GM18520 (cell line): ENCODE measurements around the gene SYNM.

Source experiments
- ATAC-seq: cut with Tn5 transposase; IDR thresholded peaks from one replicate; pipeline ENCODE4 v1.9.1; 2021; ENCODE audit not compliant: unreplicated experiment

Gene SYNM

GRCh38 chr15:99163271-99164062, 58.6 kb downstream of the SYNM start:
- no peak for ATAC-seq

DNA sequence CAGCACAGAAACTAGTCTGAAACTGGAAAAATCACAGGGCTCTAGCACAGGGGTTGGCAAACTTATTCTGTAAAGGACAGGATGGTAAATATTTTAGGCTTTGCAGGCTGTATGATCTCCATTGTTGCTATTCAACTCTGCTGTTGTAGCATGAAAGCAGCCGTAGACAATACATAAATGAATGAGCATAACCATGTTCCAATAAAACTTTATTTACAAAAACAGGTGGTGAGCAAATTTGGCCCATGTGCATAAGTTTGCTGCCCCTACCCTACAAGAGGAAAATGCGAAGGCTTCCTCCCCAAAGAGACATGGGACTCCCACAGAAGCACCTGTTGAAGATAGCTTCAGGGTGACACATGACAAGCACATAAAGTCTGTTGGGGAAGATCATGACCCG, 59.2 kb downstream of the SYNM start:
- ATAC-seq: no peak

- no peak for ATAC-seq
Observed at GRCh38 chr15:99165020-99165790, 60.3 kb downstream of the SYNM start.

DNA sequence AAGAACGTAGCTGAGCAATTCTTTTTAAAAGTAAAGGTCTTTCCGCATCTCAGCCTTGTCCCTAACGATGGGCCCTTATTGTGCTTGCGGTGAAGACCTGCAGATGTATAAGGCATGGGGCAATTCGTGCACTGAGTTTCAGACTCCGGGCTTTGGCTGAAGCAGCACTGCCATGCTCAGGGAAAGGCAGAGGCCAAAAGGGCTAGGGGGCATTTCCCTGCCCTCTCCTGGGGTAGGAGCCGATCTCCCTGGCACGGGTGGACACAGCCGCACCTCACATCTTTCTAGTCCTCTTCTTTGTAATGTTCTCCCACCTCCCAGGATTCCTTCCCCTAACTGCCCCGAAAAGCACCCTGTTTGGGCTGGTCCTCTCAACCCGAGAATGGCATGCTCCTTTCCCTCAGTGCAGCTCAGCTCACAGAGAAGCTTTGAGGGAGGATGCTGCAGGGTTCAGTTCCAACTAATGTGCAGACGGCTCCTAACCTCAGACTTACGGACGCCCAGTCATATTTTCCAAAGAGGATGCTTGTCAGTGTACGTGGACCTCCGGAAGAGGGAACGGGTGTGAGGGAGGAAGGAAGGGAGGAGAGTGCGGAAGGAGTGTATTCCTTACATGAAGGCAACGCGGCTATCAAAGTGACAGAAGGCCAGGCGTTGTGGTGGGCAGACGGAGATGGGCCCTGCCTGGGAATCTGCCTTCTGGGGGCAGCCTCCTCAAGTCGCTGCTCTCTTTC, 61.2 kb downstream of the SYNM start:
- no peak for ATAC-seq

- no peak for ATAC-seq
Observed at GRCh38 chr15:99167201-99167600, 62.3 kb downstream of the SYNM start.

DNA sequence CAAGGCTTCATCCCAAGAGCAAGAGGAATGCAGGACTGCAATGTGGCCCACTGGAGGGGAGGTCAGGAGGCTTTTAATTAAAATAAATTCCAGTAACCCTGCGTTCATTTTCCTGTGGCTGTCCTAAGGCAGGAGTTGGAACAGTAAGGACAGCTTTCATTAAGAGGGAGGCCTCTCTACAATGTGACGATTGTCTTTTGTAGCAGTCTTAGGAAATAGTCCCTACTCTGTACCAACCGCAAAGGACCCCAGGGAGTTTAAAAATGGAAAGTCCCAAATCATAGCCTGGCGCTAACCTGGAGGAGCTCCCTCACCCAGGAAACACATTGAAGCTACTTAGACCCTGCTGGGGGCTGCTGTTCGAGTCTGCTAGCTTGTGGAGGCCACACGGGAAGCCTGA, 62.8 kb downstream of the SYNM start:
- ATAC-seq: no peak

DNA sequence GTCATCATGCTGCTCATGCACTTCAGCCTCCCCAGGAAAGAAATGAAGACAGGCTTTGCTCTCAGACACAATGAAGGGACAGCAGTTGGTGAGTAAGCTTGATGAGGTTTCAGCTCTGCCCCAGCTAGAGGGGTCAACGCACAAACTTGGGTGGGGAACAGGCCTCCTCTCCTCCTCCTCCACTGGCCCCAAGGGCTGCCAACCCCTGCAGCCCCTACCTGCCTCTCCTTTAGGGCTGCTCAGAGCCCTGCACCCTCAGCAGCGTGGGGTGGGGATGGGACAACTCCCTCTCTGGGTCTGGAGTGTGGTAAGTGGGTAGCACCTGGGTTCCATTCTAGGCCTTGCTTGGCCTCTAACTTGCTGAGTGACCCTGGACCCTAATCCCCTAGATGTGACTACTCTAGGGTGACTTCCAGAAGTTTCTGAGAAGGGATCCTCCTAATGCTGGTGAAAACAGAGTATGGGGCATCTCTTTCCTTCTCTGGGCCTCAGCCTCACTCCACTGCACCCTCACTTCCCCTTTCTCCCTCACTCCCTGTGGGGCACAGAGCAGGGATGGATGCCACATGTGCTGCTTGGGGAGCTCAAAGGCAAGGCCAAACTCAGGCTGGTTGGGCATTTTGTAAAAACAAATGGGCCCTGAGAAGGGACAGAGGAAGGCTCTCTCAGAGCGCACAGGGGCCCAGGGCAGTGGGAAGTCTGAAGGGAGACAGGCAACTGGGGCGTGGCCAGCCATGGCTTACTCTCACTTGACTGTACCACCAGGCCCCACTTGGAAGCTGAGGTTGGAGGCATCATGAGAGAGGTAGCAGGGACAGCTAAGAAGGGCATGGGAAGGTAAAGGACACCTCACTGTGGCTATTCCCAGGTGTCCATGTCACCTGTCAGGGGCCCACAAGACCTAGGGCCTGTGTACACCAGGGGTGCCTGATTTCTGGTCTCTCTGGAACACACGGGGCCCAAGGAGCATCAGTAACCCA, 64.0 kb downstream of the SYNM start:
- ATAC-seq: no peak

DNA sequence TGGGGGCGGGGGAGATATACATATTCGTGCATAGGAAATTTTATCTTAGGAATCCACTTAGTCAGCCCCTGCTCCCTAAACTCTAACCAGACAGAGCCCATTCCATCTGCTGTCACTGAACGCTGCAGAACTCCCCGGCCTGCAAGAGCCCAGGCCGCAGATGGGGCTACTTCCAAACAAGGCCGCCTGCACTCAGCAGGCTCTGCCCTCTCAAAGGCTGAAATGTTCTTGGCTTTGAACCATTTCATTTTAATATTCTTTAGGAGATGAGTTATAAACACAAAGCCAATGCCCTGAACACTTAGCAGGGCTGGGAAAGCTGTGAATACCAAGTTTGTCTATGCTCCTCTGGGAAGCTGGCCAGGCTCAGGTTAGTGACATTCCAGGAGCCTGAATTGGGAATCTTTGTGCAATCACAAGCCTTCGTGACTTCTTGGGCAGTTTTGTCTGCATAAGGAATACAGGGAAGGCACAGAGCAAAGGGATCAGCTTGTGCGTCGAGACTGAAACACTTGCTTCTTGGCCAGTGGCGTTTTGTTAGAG, 65.0 kb downstream of the SYNM start:
- no peak for ATAC-seq

- no peak for ATAC-seq
Observed at GRCh38 chr15:99170476-99171065, 65.7 kb downstream of the SYNM start.

DNA sequence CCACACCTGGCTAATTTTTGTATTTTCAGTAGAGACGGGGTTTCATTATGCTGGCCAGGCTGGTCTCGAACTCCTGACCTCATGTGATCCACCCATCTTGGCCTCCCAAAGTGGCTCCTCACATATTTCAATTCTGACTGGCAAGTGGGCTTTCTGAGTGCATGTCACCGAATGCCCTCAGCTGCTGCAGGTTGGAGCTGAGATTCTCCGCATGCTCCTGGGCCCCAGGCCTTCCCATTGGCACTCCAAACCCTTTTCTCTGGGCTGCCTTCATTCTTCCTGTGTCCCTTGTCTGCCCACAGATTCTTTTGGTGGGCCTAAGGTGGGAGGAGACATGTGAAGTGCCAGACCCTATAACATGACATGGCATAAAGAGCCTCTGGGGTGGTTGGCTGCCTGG, 67.3 kb downstream of the SYNM start:
- no peak for ATAC-seq

DNA sequence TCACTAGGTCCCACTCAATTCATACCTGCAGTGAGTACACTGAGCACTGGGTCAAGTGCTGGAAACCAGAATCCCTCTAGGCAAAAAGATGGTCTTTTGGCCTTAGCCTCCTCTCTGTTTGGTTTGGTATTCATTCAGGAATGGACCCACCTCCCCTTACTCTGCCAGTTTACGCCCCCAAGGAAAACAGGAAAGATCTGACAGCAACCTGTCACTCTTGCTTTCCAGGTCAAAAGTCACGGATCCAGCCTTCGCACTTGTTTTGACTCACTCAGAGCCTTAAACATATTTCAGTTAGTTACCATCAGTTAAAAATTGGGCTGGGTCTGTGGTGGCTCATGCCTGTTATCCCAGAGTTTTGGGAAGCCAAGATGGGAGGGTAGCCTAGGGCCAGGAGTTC, 68.1 kb downstream of the SYNM start:
- ATAC-seq: no peak

DNA sequence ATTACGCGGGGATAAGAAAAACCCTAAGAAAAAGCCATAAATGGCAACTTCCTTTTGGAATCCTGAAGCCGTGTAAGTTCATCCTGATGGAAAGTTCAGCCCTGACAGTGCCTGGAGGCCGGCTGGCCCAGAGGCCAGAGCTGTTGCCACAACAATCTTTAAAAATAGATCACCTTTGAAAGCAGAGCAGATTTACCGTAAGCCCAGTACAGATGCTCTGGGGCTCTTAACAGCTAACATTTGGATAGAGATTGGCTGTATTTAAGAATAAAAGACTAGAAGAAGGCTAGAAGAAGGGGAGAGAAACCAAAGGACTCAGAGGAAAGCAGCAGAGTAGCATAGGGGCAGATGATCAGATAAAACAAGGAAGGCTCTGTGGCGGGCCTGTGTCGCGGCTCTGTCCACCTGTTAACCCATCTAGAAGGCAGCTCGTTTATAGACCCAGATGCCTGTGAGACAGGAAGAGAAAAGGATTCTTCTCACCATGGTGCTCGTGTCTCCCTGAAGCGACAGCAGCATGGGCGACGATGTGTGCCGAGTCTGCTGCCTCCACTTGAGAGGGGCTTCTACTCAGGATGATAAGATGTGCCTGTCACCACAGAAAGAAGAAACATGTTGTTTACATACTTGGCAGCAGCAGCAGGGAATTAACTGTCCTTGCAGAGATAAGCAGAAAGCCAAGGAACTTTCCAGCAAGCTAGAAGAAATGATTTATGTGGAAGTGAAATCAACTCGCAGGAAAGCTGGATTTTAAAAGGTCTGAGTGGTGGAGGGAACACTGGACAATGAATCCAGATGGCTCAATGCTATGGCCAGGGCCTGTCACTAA, 69.9 kb downstream of the SYNM start:
- no peak for ATAC-seq

DNA sequence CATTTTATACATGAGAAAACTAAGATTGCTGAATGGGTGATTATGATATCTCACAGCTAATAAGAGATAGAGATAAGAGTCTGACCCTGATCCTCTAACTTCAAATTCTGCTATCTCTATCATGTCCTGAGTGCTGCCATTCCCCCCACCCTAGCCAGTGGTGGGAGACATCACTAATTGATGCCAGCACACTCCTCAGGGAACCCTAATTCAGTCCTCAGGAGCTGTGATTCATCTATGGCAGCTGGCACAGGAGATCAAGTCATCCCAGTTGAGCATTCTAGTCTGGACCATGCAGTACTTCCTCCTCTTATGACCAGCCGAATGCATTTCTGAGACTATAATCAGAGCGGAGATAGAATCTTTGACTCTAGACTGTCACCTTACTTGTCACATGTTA, 71.9 kb downstream of the SYNM start:
- no peak for ATAC-seq

GRCh38 chr15:99177679-99178078, 72.8 kb downstream of the SYNM start:
- ATAC-seq: no peak

GRCh38 chr15:99180086-99180963, 75.4 kb downstream of the SYNM start:
- ATAC-seq: no peak

- no peak for ATAC-seq
Observed at GRCh38 chr15:99180964-99181306, 76.1 kb downstream of the SYNM start.

GRCh38 chr15:99181545-99181971, 76.7 kb downstream of the SYNM start:
- no peak for ATAC-seq

- no peak for ATAC-seq
Observed at GRCh38 chr15:99182791-99183190, 77.9 kb downstream of the SYNM start.
